K562 (cell line): Measurements from ENCODE around the gene PRKAR2B. TPM values are rescaled to one million over a fixed set of nuclear protein-coding genes. Genes with fewer than 3 reads are reported as not detected.

ENCODE experiments used
- BRF1 ChIP-seq: IDR thresholded peaks from 3 replicates; pipeline ENCODE4 v1.6.1; 2011; ENCODE audit warnings: borderline replicate concordance, mild to moderate bottlenecking; ENCODE audit not compliant: insufficient read length; ENCODE audit errors: extremely low read depth
- POLR2B ChIP-seq: fragments of 450-650 bp; IDR thresholded peaks from 2 replicates; pipeline ENCODE4 v1.6.1; 2018; ENCODE audit warnings: low read depth; ENCODE audit not compliant: partially characterized antibody
- ZNF766 ChIP-seq: fragments of 200-800 bp; sonication (Bioruptor generic); conservative IDR thresholded peaks from 2 replicates; pipeline ENCODE4 v1.6.1; 2016; ENCODE audit warnings: missing genetic modification characterization, missing compliant biosample characterization
- polyA plus RNA-seq, 8 experiments: library from polyadenylated mRNA; depleted of rRNA in 4 of 8; stranded (reverse) in 5 of 8; unstranded in 3 of 8; fragments of >200 nt; fragmentation: Nextera tagmentation in 2 of 8; fragmentation: Illumina TruSeq in 1 of 8; extraction: Ambion mirVana in 2 of 8; extraction: Trizol in 1 of 8; gene quantifications; 2 replicates each; pipeline versions ENCODE4 v1.2.1 to v1.2.3, GENCODE V29; 2011 to 2014; ENCODE audit warnings: inconsistent platforms in 1 of 8, missing spikeins in 1 of 8
- total RNA-seq, 7 experiments: library from RNA; depleted of rRNA in 6 of 7; stranded (reverse); fragments of >200 nt in 6 of 7; fragmentation: Illumina TruSeq in 2 of 7; extraction: Trizol in 2 of 7; gene quantifications; 2 replicates each; pipeline versions ENCODE4 v1.2.1 to v1.2.3, GENCODE V29; 2011 to 2021; ENCODE audit warnings: low replicate concordance in 1 of 7
- TF ChIP-seq, protein P1 (sequence below): fragments of 200-600 bp; sonication (generic); IDR thresholded peaks from one replicate; pipeline ENCODE4 v1.6.1; 2012; ENCODE audit warnings: mild to moderate bottlenecking, low read depth, low read length, inconsistent platforms
- TF ChIP-seq, protein P2 (sequence below), 3 experiments: IDR thresholded peaks in 2 of 3; conservative IDR thresholded peaks in 1 of 3; 2 replicates each; pipeline ENCODE4 v1.5.1; 2011 to 2012; ENCODE audit warnings: low read length in 3 of 3, mild to moderate bottlenecking in 3 of 3, control low read depth in 2 of 3, improper control_type of control experiment in 1 of 3, inconsistent platforms in 1 of 3, low read depth in 1 of 3, mixed read lengths in 1 of 3, moderate library complexity in 1 of 3; ENCODE audit not compliant: insufficient read depth in 2 of 3
- TF ChIP-seq, protein P3 (sequence below): fragments of 150-350 bp; IDR thresholded peaks from 2 replicates; pipeline ENCODE4 v1.6.1; 2014; ENCODE audit warnings: low read depth, mild to moderate bottlenecking, low read length, borderline replicate concordance

The PRKAR2B gene
- total and polyA plus RNA-seq, 9 of the 15 experiments (the other 6 are each of a cell fraction or from before 2014, with no cell fraction given), result 59.0 to 173 (median 129) TPM

DNA sequence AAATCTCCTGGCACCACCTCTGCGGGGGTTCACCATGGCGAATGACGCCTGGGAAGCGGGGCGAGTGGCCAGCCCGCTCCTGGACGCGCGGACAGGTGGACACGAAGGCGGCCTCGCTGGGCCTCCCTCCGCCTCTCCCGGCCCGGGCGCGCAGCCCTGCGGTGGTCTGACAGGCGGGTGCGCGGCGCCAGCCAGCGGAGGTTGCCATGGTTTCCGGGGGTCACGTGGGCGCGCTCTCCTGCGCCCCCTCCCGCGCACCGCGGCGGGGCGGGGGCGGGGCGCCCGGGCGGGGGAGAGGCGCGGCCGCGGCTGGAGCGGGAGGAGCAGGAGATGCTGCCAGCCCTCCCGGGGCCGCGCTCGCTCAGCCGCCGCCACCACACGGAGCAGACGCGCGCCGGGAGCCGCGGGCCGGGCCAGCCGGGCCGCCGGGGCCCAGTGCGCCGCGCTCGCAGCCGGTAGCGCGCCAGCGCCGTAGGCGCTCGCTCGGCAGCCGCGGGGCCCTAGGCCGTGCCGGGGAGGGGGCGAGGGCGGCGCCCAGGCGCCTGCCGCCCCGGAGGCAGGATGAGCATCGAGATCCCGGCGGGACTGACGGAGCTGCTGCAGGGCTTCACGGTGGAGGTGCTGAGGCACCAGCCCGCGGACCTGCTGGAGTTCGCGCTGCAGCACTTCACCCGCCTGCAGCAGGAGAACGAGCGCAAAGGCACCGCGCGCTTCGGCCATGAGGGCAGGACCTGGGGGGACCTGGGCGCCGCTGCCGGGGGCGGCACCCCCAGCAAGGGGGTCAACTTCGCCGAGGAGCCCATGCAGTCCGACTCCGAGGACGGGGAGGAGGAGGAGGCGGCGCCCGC is at the start of gene PRKAR2B (continued):
- TF ChIP-seq, protein P1, sequence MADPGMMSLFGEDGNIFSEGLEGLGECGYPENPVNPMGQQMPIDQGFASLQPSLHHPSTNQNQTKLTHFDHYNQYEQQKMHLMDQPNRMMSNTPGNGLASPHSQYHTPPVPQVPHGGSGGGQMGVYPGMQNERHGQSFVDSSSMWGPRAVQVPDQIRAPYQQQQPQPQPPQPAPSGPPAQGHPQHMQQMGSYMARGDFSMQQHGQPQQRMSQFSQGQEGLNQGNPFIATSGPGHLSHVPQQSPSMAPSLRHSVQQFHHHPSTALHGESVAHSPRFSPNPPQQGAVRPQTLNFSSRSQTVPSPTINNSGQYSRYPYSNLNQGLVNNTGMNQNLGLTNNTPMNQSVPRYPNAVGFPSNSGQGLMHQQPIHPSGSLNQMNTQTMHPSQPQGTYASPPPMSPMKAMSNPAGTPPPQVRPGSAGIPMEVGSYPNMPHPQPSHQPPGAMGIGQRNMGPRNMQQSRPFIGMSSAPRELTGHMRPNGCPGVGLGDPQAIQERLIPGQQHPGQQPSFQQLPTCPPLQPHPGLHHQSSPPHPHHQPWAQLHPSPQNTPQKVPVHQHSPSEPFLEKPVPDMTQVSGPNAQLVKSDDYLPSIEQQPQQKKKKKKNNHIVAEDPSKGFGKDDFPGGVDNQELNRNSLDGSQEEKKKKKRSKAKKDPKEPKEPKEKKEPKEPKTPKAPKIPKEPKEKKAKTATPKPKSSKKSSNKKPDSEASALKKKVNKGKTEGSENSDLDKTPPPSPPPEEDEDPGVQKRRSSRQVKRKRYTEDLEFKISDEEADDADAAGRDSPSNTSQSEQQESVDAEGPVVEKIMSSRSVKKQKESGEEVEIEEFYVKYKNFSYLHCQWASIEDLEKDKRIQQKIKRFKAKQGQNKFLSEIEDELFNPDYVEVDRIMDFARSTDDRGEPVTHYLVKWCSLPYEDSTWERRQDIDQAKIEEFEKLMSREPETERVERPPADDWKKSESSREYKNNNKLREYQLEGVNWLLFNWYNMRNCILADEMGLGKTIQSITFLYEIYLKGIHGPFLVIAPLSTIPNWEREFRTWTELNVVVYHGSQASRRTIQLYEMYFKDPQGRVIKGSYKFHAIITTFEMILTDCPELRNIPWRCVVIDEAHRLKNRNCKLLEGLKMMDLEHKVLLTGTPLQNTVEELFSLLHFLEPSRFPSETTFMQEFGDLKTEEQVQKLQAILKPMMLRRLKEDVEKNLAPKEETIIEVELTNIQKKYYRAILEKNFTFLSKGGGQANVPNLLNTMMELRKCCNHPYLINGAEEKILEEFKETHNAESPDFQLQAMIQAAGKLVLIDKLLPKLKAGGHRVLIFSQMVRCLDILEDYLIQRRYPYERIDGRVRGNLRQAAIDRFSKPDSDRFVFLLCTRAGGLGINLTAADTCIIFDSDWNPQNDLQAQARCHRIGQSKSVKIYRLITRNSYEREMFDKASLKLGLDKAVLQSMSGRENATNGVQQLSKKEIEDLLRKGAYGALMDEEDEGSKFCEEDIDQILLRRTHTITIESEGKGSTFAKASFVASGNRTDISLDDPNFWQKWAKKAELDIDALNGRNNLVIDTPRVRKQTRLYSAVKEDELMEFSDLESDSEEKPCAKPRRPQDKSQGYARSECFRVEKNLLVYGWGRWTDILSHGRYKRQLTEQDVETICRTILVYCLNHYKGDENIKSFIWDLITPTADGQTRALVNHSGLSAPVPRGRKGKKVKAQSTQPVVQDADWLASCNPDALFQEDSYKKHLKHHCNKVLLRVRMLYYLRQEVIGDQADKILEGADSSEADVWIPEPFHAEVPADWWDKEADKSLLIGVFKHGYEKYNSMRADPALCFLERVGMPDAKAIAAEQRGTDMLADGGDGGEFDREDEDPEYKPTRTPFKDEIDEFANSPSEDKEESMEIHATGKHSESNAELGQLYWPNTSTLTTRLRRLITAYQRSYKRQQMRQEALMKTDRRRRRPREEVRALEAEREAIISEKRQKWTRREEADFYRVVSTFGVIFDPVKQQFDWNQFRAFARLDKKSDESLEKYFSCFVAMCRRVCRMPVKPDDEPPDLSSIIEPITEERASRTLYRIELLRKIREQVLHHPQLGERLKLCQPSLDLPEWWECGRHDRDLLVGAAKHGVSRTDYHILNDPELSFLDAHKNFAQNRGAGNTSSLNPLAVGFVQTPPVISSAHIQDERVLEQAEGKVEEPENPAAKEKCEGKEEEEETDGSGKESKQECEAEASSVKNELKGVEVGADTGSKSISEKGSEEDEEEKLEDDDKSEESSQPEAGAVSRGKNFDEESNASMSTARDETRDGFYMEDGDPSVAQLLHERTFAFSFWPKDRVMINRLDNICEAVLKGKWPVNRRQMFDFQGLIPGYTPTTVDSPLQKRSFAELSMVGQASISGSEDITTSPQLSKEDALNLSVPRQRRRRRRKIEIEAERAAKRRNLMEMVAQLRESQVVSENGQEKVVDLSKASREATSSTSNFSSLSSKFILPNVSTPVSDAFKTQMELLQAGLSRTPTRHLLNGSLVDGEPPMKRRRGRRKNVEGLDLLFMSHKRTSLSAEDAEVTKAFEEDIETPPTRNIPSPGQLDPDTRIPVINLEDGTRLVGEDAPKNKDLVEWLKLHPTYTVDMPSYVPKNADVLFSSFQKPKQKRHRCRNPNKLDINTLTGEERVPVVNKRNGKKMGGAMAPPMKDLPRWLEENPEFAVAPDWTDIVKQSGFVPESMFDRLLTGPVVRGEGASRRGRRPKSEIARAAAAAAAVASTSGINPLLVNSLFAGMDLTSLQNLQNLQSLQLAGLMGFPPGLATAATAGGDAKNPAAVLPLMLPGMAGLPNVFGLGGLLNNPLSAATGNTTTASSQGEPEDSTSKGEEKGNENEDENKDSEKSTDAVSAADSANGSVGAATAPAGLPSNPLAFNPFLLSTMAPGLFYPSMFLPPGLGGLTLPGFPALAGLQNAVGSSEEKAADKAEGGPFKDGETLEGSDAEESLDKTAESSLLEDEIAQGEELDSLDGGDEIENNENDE, result no peak
- TF ChIP-seq BRF1 (no peak), POLR2B (no peak), ZNF766 (CRISPR knock-in tag) (no peak)
- TF ChIP-seq, protein P2, sequence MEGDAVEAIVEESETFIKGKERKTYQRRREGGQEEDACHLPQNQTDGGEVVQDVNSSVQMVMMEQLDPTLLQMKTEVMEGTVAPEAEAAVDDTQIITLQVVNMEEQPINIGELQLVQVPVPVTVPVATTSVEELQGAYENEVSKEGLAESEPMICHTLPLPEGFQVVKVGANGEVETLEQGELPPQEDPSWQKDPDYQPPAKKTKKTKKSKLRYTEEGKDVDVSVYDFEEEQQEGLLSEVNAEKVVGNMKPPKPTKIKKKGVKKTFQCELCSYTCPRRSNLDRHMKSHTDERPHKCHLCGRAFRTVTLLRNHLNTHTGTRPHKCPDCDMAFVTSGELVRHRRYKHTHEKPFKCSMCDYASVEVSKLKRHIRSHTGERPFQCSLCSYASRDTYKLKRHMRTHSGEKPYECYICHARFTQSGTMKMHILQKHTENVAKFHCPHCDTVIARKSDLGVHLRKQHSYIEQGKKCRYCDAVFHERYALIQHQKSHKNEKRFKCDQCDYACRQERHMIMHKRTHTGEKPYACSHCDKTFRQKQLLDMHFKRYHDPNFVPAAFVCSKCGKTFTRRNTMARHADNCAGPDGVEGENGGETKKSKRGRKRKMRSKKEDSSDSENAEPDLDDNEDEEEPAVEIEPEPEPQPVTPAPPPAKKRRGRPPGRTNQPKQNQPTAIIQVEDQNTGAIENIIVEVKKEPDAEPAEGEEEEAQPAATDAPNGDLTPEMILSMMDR (IDR thresholded peaks at IDR 0.05 in 2 of 3, conservative IDR thresholded peaks at IDR 0.05 in 1 of 3; ENCODE audit: insufficient read depth in 2 of 3, low read depth in 1 of 3, low read length in 3 of 3), result peak in 2 of 3 experiments; percentile 44 to 54; a peak in 3 of 6 replicates
- TF ChIP-seq, protein P3, sequence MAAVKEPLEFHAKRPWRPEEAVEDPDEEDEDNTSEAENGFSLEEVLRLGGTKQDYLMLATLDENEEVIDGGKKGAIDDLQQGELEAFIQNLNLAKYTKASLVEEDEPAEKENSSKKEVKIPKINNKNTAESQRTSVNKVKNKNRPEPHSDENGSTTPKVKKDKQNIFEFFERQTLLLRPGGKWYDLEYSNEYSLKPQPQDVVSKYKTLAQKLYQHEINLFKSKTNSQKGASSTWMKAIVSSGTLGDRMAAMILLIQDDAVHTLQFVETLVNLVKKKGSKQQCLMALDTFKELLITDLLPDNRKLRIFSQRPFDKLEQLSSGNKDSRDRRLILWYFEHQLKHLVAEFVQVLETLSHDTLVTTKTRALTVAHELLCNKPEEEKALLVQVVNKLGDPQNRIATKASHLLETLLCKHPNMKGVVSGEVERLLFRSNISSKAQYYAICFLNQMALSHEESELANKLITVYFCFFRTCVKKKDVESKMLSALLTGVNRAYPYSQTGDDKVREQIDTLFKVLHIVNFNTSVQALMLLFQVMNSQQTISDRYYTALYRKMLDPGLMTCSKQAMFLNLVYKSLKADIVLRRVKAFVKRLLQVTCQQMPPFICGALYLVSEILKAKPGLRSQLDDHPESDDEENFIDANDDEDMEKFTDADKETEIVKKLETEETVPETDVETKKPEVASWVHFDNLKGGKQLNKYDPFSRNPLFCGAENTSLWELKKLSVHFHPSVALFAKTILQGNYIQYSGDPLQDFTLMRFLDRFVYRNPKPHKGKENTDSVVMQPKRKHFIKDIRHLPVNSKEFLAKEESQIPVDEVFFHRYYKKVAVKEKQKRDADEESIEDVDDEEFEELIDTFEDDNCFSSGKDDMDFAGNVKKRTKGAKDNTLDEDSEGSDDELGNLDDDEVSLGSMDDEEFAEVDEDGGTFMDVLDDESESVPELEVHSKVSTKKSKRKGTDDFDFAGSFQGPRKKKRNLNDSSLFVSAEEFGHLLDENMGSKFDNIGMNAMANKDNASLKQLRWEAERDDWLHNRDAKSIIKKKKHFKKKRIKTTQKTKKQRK, result no peak
